Endothelial cell of umbilical vein (primary cell): Measurements from ENCODE around the gene SSBP3.

Experiments used
- CTCF ChIP-seq, 2 donors: IDR thresholded peaks; 1 replicate in 1 of 2; 2 replicates in 1 of 2; pipeline ENCODE4 v1.5.1; 2011; ENCODE audit warnings: low read length in 2 of 2, mild to moderate bottlenecking in 2 of 2, moderate library complexity in 2 of 2, control low read depth in 1 of 2, inconsistent platforms in 1 of 2, low read depth in 1 of 2; ENCODE audit not compliant: insufficient read depth in 1 of 2; ENCODE audit errors: extremely low read depth in 1 of 2
- EZH2 ChIP-seq: IDR thresholded peaks from 2 replicates; pipeline ENCODE4 v1.6.1; 2012; ENCODE audit warnings: borderline replicate concordance, low read depth, mild to moderate bottlenecking, moderate library complexity, low read length, inconsistent platforms; ENCODE audit not compliant: severe bottlenecking
- FOS ChIP-seq: IDR thresholded peaks from 2 replicates; pipeline ENCODE4 v1.6.1; 2011; ENCODE audit warnings: mild to moderate bottlenecking, low read length, moderate library complexity, borderline replicate concordance; ENCODE audit not compliant: insufficient read depth
- MAX ChIP-seq: IDR thresholded peaks from 2 replicates; pipeline ENCODE4 v1.6.1; 2011; ENCODE audit not compliant: insufficient read depth, insufficient read length
- MYC ChIP-seq: IDR thresholded peaks from one replicate; pipeline ENCODE4 v1.6.1; 2011; ENCODE audit warnings: mild to moderate bottlenecking, low read depth, low read length
- POLR2A ChIP-seq: IDR thresholded peaks from 2 replicates; pipeline ENCODE4 v1.6.1; 2012; ENCODE audit warnings: low read depth, mild to moderate bottlenecking, control low read depth, low read length

GRCh38 chr1:54400329-54400728, 5.9 kb downstream of the SSBP3 start:
- TF ChIP-seq CTCF (IDR thresholded peaks at IDR 0.05; ENCODE audit: extremely low read depth in 1 of 2, insufficient read depth in 1 of 2, low read depth in 1 of 2, low read length in 2 of 2) (no peak), EZH2 (no peak), MAX (no peak), MYC (no peak), POLR2A (no peak), FOS (no peak)
